ENCODE measurements around the gene CAMK4.

GRCh38 chr5:111236348-111236747, 12.2 kb downstream of the CAMK4 start:
- TF ChIP-seq CTCF (IDR thresholded peaks at IDR 0.05) (no peak), POLR2A (IDR thresholded peaks at IDR 0.05) (no peak)
